ENCODE results near the gene LSS. TPM values are rescaled to one million over a fixed set of nuclear protein-coding genes. Genes with fewer than 3 reads are reported as not detected.
A peak's percentile ranks its signal among the peaks of the same experiment; 100 is the strongest.

Gene LSS
- total and polyA plus RNA-seq, 2 of the 4 experiments (the other 2 are of a cell fraction) = 43.4 to 58.1 TPM

DNA sequence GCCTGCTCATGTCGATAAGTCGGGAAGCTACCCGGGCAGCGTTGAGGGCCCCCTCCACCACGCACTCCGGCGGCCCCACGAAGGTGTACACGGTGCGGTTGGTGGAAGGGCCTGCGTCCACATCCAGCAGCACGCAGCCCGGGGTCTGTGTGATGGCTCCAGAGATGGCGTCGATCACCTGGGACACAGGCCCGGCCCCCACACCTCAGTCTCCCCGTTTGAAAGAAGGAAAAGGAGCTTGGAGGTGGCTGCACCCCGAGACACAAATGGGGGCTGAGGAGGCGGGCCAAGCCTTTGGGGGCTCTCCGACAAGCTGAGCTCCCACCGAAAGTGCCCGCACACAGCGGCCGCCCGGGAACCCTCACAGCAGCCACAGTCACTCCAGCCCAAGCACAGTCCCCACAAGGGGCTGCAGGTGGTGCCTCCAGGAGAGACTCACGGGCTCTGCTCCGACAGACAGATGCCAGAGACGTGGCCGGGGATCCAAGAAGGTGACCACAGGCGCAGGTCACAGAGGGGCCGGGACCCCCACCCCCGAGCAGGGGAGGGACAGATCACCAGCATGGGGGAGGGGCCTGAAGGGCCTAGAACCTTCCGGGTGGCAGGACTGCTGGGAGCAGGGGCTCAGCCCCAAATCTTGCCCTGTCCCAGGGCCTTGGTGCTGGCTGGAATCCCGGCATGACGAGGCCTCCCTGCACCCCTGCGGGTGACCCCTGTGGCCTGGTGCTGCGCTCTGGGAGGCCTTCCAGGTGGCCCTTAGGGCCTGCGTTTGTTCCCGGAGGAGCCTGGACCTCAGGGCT lies 74.2 kb downstream of the LSS start:
- dilution Hi-C loops (cut with HindIII; ENCODE audit: low sequenced_read_pairs, unreplicated experiment) (no loop called here), in situ Hi-C loops (cut with MboI; ENCODE audit: low sequenced_read_pairs) (no loop called here), intact Hi-C loops (cut with micrococcal nuclease) (no loop called here)
- no peak overlapping the region for H3K4me3 ChIP-seq (ENCODE audit: insufficient read depth, low read depth, low read length)
- H2BK20ac ChIP-seq (ENCODE audit: low read depth, low read length) = no peak overlapping the region
- DNase-seq (no peak), ATAC-seq (ENCODE audit: low read depth) (no peak)
- H2AK5ac ChIP-seq (ENCODE audit: low read depth, low read length) = peak overlapping the region; percentile 28; the same call in 1 of the 2 replicates
- no peak overlapping the region for H2AK9ac ChIP-seq (replicated peaks; ENCODE audit: low read depth, low read length, poor library complexity)
- H2BK5ac ChIP-seq (ENCODE audit: low read depth, low read length, poor library complexity, severe bottlenecking) = no peak overlapping the region
- H3K4me2 ChIP-seq (ENCODE audit: low read depth, low read length) = no peak overlapping the region
- CTCF ChIA-PET = no interaction called here
- no peak for TF ChIP-seq POLR2A (IDR thresholded peaks at IDR 0.05; ENCODE audit: low read depth, low read length)
- TF ChIP-seq NFE2L2 (IDR thresholded peaks at IDR 0.05; ENCODE audit: low read depth, low read length) = no peak
- no peak for TF ChIP-seq SMC3 (IDR thresholded peaks at IDR 0.05; ENCODE audit: low read depth, low read length)
- no peak for TF ChIP-seq CEBPB (IDR thresholded peaks at IDR 0.05; ENCODE audit: low read depth, low read length)
- TF ChIP-seq RCOR1 (IDR thresholded peaks at IDR 0.05; ENCODE audit: insufficient replicate concordance, low read length) = no peak
- no peak for TF ChIP-seq RFX5 (IDR thresholded peaks at IDR 0.05; ENCODE audit: low read depth, low read length)
- TF ChIP-seq MAFK (IDR thresholded peaks at IDR 0.05; ENCODE audit: low read depth, low read length) = no peak
- TF ChIP-seq, protein P1, sequence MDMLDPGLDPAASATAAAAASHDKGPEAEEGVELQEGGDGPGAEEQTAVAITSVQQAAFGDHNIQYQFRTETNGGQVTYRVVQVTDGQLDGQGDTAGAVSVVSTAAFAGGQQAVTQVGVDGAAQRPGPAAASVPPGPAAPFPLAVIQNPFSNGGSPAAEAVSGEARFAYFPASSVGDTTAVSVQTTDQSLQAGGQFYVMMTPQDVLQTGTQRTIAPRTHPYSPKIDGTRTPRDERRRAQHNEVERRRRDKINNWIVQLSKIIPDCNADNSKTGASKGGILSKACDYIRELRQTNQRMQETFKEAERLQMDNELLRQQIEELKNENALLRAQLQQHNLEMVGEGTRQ (IDR thresholded peaks at IDR 0.05; ENCODE audit: low read depth, low read length) = no peak
- no peak for TF ChIP-seq FOS (IDR thresholded peaks at IDR 0.05; ENCODE audit: low read depth, low read length)
- TF ChIP-seq BHLHE40 (IDR thresholded peaks at IDR 0.05; ENCODE audit: low read depth, low read length) = no peak
- TF ChIP-seq, protein P2, sequence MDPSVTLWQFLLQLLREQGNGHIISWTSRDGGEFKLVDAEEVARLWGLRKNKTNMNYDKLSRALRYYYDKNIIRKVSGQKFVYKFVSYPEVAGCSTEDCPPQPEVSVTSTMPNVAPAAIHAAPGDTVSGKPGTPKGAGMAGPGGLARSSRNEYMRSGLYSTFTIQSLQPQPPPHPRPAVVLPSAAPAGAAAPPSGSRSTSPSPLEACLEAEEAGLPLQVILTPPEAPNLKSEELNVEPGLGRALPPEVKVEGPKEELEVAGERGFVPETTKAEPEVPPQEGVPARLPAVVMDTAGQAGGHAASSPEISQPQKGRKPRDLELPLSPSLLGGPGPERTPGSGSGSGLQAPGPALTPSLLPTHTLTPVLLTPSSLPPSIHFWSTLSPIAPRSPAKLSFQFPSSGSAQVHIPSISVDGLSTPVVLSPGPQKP (IDR thresholded peaks at IDR 0.05; ENCODE audit: borderline replicate concordance, low read depth, low read length) = no peak
- H3K23ac ChIP-seq (ENCODE audit: low read depth, low read length) = no peak overlapping the region
- no peaks in the 10 kb centered on the region for H3K27me3 ChIP-seq (ENCODE audit: control insufficient read depth, insufficient read depth, low read length)
- H2AFZ ChIP-seq (replicated peaks; ENCODE audit: low read length, poor library complexity) = no peak overlapping the region
- WGBS, 2 experiments (ENCODE audit: extremely low coverage in 2 of 2, insufficient read length in 1 of 2) = 91% methylated on average over 14 of the region's 39 CpGs; no CpG with 5 or more reads in 1 of the 2 experiments
- H3K18ac ChIP-seq (ENCODE audit: low read depth, low read length) = no peak overlapping the region
- 0 out of 2 replicates have a peak, but pooled peaks cover 3% of the 10 kb centered on the region for H3K9me1 ChIP-seq (ENCODE audit: insufficient read depth, low read length)
- H3K9me3 ChIP-seq (ENCODE audit: control insufficient read depth, insufficient read depth, low read length) = no peaks in the 10 kb centered on the region
- H3K27ac ChIP-seq (ENCODE audit: insufficient read depth, low read length) = no peak overlapping the region
- no peak overlapping the region for H3K9ac ChIP-seq (ENCODE audit: low read depth, low read length)
- no peak overlapping the region for H4K91ac ChIP-seq (ENCODE audit: insufficient read depth, low read depth, low read length)
- no peak overlapping the region for H2BK15ac ChIP-seq (ENCODE audit: low read depth, low read length)
- no peak overlapping the region for H3K56ac ChIP-seq (ENCODE audit: extremely low read depth, insufficient read depth, low read length)
- no peak overlapping the region for H3K14ac ChIP-seq (replicated peaks; ENCODE audit: low read depth, low read length)
- no peak overlapping the region for H3K4ac ChIP-seq (ENCODE audit: low read depth, low read length)
- no peaks in the 10 kb centered on the region for H3K36me3 ChIP-seq (ENCODE audit: control insufficient read depth, insufficient read depth, low read length)
- POLR2A ChIA-PET (ENCODE audit: unreplicated experiment) = no interaction called here
- no peaks in the 10 kb centered on the region for H4K20me1 ChIP-seq (ENCODE audit: insufficient read depth, low read length)
- no peak overlapping the region for H4K8ac ChIP-seq (ENCODE audit: low read depth in 2 of 2, low read length in 2 of 2)
- no TSS peak for BruUV-seq (replicated peaks)
- peaks cover 2% of the 10 kb centered on the region for H3K4me1 ChIP-seq (ENCODE audit: control insufficient read depth, insufficient read depth, low read length)
- H4K5ac ChIP-seq (ENCODE audit: low read depth, low read length) = no peak overlapping the region
- no peak overlapping the region for H2BK120ac ChIP-seq (ENCODE audit: low read depth, low read length)
- H3K79me1 ChIP-seq (ENCODE audit: low read depth in 1 of 2, low read length in 2 of 2) = no peaks in the 10 kb centered on the region
